ENCODE measurements around the gene CDH18.

DNA sequence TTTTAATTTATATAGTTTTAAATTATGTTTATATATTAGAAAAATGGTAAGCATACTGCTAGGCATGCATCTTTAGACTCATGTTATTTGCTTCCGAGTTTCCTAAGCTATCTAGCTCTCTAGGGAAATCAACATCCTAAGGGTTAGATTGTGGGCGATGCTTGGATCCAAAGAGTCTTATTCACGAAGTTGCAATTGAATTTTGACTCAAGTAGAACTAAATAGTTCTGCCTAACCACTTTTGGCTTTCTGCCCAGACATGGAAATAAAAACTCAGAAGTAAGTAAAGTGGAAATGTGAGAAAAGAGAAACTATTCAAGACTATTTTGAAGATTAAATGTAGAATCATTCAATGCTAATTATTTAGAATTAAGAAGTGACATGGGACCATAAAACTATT, 440.4 kb downstream of the CDH18 start:
- TF ChIP-seq, protein P1, sequence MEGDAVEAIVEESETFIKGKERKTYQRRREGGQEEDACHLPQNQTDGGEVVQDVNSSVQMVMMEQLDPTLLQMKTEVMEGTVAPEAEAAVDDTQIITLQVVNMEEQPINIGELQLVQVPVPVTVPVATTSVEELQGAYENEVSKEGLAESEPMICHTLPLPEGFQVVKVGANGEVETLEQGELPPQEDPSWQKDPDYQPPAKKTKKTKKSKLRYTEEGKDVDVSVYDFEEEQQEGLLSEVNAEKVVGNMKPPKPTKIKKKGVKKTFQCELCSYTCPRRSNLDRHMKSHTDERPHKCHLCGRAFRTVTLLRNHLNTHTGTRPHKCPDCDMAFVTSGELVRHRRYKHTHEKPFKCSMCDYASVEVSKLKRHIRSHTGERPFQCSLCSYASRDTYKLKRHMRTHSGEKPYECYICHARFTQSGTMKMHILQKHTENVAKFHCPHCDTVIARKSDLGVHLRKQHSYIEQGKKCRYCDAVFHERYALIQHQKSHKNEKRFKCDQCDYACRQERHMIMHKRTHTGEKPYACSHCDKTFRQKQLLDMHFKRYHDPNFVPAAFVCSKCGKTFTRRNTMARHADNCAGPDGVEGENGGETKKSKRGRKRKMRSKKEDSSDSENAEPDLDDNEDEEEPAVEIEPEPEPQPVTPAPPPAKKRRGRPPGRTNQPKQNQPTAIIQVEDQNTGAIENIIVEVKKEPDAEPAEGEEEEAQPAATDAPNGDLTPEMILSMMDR (IDR thresholded peaks at IDR 0.05; ENCODE audit: extremely low read depth in 1 of 2, insufficient read depth in 1 of 2, low read depth in 1 of 2, low read length in 2 of 2): no peak
- TF ChIP-seq POLR2A (IDR thresholded peaks at IDR 0.05; ENCODE audit: low read depth, low read length): no peak
- TF ChIP-seq JUN (IDR thresholded peaks at IDR 0.05; ENCODE audit: borderline replicate concordance, insufficient read depth, insufficient read length, low read depth): no peak
- TF ChIP-seq FOS (IDR thresholded peaks at IDR 0.05; ENCODE audit: borderline replicate concordance, insufficient read depth, low read length): no peak
- no peak for TF ChIP-seq MYC (IDR thresholded peaks at IDR 0.05; ENCODE audit: low read depth, low read length)
- TF ChIP-seq, protein P2, sequence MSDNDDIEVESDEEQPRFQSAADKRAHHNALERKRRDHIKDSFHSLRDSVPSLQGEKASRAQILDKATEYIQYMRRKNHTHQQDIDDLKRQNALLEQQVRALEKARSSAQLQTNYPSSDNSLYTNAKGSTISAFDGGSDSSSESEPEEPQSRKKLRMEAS (IDR thresholded peaks at IDR 0.05; ENCODE audit: insufficient read depth, insufficient read length): no peak
- TF ChIP-seq EZH2 (IDR thresholded peaks at IDR 0.05; ENCODE audit: borderline replicate concordance, low read depth, low read length, severe bottlenecking): no peak
- TF ChIP-seq POLR2AphosphoS5 (IDR thresholded peaks at IDR 0.05; ENCODE audit: insufficient read depth, low read depth, low read length): no peak
- no peak for TF ChIP-seq GATA2 (IDR thresholded peaks at IDR 0.05; ENCODE audit: insufficient read depth, insufficient read length, low read depth, low read length)

Measured in endothelial cell of umbilical vein (primary cell).